Peyer's patch (tissue), 4 donors: ENCODE data around the gene CLNK. TPM values are rescaled to one million over a fixed set of nuclear protein-coding genes. Genes with fewer than 3 reads are reported as not detected.
"Not testable (repeated sequence)": the region's sequence is repeated elsewhere in the genome, so short reads cannot be mapped to it uniquely, and the experiment has no call there.

ENCODE experiments used
- DNase-seq, 3 donors: peaks; one replicate each; pipeline ENCODE4 v3.0.0-alpha.2; 2017 to 2019
- H3K27ac ChIP-seq, 4 donors: fragments of 200-600 bp; sonication (generic); one replicate each; pipeline ENCODE4 v1.5.1; 2016 to 2019
- H3K27me3 ChIP-seq, 2 donors: fragments of 200-600 bp; sonication (generic); one replicate each; pipeline ENCODE4 v1.5.1; 2019
- H3K36me3 ChIP-seq, 3 donors: fragments of 200-600 bp; sonication (generic); one replicate each; pipeline ENCODE4 v1.5.1; 2016 to 2019
- H3K4me1 ChIP-seq, 4 donors: fragments of 200-600 bp; sonication (generic); one replicate each; pipeline ENCODE4 v1.5.1; 2016 to 2019
- H3K4me3 ChIP-seq, 4 donors: fragments of 200-600 bp; sonication (generic); 1 replicate in 3 of 4; 2 replicates in 1 of 4; pipeline ENCODE4 v1.5.1; 2016 to 2019; ENCODE audit warnings: mild to moderate bottlenecking in 1 of 4
- H3K9me3 ChIP-seq, 4 donors: fragments of 200-600 bp; sonication (generic); one replicate each; pipeline ENCODE4 v1.5.1; 2016 to 2019; ENCODE audit warnings: mild to moderate bottlenecking in 1 of 4
- POLR2A ChIP-seq, 2 donors: fragments of 450-650 bp; IDR thresholded peaks; one replicate each; pipeline ENCODE4 v1.5.1; 2017; ENCODE audit warnings: antibody characterized with exemption in 2 of 2, mild to moderate bottlenecking in 2 of 2, moderate library complexity in 2 of 2
- total RNA-seq, 4 donors: library from RNA; depleted of rRNA; stranded (reverse); fragments of >200 nt; gene quantifications; one replicate each; pipeline ENCODE4 v1.1.0, GENCODE V29; 2016
- TF ChIP-seq, protein P1 (sequence below), 6 experiments: fragments of 450-650 bp in 4 of 6; fragments of 200-600 bp in 2 of 6; sonication (generic) in 1 of 6; IDR thresholded peaks; one replicate each; pipeline ENCODE4 v1.5.1; 2017 to 2019; ENCODE audit warnings: antibody characterized with exemption in 6 of 6, mild to moderate bottlenecking in 3 of 6, moderate library complexity in 1 of 6

CLNK gene
- total RNA-seq, 4 donors from 2014 or later, result 0.13 to 4.1 TPM; not detected in 2

DNA sequence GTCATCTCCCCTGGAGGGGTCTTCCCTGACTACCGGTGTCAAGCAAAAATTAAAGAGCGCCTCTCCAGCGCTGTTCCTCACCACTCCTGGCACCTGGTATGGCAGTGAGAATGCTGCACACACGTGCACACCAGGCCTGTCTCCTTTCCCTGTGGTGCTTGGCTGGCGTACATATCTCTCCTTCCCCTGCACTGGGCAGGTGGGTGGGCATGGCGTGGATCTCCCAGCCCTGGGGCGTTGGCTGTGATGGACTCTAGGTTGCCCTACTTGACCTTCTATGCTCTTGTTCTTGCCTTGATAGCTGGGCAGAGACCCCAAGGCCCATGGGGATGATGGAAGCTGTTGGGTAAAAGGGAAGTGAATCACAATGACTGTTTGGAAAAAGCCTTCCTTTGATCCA lies 109.2 kb downstream of the CLNK start:
- no peaks in the 10 kb centered on the region for H3K36me3 ChIP-seq
- H3K27me3 ChIP-seq, result no peaks in the 10 kb centered on the region
- no peak overlapping the region for H3K27ac ChIP-seq
- TF ChIP-seq, protein P1, sequence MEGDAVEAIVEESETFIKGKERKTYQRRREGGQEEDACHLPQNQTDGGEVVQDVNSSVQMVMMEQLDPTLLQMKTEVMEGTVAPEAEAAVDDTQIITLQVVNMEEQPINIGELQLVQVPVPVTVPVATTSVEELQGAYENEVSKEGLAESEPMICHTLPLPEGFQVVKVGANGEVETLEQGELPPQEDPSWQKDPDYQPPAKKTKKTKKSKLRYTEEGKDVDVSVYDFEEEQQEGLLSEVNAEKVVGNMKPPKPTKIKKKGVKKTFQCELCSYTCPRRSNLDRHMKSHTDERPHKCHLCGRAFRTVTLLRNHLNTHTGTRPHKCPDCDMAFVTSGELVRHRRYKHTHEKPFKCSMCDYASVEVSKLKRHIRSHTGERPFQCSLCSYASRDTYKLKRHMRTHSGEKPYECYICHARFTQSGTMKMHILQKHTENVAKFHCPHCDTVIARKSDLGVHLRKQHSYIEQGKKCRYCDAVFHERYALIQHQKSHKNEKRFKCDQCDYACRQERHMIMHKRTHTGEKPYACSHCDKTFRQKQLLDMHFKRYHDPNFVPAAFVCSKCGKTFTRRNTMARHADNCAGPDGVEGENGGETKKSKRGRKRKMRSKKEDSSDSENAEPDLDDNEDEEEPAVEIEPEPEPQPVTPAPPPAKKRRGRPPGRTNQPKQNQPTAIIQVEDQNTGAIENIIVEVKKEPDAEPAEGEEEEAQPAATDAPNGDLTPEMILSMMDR (IDR thresholded peaks at IDR 0.05), result no peak
- no peak for TF ChIP-seq POLR2A (IDR thresholded peaks at IDR 0.05)
- no peaks in the 10 kb centered on the region for H3K9me3 ChIP-seq
- no peaks in the 10 kb centered on the region for H3K4me1 ChIP-seq
- no peak for DNase-seq
- no peak overlapping the region for H3K4me3 ChIP-seq

DNA sequence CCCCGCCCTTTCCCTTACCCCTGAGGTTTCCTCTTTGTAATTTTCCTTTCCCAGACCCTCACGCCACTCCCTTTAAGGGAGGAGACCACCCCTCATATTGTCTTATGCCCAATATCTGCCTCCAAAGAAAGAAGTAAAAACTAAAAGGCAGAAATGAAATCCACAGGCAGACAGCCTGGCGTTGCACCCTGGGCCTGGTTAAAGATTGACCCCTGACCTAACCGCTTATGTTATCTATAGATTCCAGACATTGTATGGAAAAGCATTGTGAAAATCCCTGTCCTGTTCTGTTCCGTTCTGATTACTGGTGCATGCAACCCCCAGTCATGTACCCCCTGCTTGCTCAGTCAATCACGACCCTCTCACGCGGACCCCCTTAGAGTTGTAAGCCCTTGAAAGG lies 110.0 kb downstream of the CLNK start:
- H3K9me3 ChIP-seq, result not testable (repeated sequence)

DNA sequence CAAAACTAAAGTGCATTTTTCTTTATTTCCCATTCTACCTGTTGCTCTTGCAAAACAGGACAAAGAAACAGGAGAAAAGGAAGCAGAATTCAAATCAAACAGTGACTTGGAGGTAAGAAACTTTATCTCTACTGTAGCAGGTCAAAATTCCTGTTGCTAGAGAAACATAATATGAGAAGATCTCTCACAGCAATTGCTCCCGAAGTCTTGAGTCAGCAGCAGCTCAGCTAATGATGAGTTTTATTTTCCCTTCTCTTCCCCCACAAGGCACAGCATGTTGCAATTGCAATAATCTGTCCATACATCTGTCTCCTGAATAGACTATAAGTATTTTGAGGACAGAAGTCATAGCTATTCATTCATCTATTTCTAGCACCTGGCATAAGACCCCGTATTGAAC lies 112.7 kb downstream of the CLNK start:
- no peak overlapping the region for H3K4me3 ChIP-seq
- no peaks in the 10 kb centered on the region for H3K36me3 ChIP-seq
- H3K4me1 ChIP-seq, result no peaks in the 10 kb centered on the region
- no peak overlapping the region for H3K27ac ChIP-seq
- DNase-seq, result no peak
- no peaks in the 10 kb centered on the region for H3K27me3 ChIP-seq
- H3K9me3 ChIP-seq, result no peaks in the 10 kb centered on the region
- TF ChIP-seq, protein P1 (IDR thresholded peaks at IDR 0.05), result no peak
- TF ChIP-seq POLR2A (IDR thresholded peaks at IDR 0.05), result no peak

More for the DNA sequence above, 110.0 kb downstream of the CLNK start:
- H3K27ac ChIP-seq, H3K27me3 ChIP-seq, DNase-seq, H3K36me3 ChIP-seq, H3K4me1 ChIP-seq, H3K4me3 ChIP-seq: not testable (repeated sequence)

DNA sequence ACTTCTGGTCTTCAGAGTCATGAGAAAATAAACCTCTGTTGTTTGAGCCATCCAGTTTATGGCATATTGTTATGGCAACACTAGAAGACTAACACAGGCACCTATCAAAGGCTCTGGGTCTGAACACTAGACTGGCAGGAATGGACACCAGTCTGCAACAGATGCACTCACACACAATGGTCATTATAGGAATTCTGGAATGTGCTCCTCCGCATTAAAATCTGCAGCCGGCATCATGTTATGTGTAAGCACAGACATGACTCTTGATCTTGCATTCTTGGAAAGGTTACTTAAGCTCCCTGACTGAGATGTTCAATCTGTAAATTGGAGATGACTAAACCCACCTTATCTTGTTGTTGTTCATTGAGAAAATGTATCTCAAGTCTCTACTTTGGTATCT lies 115.1 kb downstream of the CLNK start:
- no peaks in the 10 kb centered on the region for H3K4me1 ChIP-seq
- H3K9me3 ChIP-seq, result no peaks in the 10 kb centered on the region
- no peak overlapping the region for H3K27ac ChIP-seq
- TF ChIP-seq, protein P1 (IDR thresholded peaks at IDR 0.05), result no peak
- TF ChIP-seq POLR2A (IDR thresholded peaks at IDR 0.05), result no peak
- H3K27me3 ChIP-seq, result no peaks in the 10 kb centered on the region
- no peak overlapping the region for H3K4me3 ChIP-seq
- H3K36me3 ChIP-seq, result no peaks in the 10 kb centered on the region
- no peak for DNase-seq

DNA sequence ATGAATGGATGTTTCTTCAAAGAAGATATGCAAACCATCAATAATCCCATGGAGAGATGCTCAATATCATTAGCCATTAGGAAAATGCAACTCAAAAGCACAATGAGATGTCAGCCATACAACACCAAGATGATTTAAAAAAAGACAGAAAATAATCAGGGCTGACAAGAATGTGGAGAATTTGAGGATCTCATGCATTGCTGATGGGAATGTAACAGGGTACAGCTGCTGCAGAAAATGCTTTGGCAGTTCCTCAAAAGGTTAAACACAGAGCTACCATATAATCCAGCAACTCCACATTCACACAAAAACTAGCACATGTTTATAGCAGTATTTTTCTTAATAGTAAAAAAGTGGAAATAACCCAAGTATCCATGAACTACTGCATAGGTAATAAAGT lies 116.8 kb downstream of the CLNK start:
- H3K9me3 ChIP-seq, result no peaks in the 10 kb centered on the region
- H3K4me1 ChIP-seq, result no peaks in the 10 kb centered on the region
- TF ChIP-seq POLR2A (IDR thresholded peaks at IDR 0.05), result no peak
- TF ChIP-seq, protein P1 (IDR thresholded peaks at IDR 0.05), result no peak
- H3K27ac ChIP-seq, result no peak overlapping the region
- DNase-seq, result no peak
- no peak overlapping the region for H3K4me3 ChIP-seq
- H3K27me3 ChIP-seq, result no peaks in the 10 kb centered on the region
- H3K36me3 ChIP-seq, result no peaks in the 10 kb centered on the region

DNA sequence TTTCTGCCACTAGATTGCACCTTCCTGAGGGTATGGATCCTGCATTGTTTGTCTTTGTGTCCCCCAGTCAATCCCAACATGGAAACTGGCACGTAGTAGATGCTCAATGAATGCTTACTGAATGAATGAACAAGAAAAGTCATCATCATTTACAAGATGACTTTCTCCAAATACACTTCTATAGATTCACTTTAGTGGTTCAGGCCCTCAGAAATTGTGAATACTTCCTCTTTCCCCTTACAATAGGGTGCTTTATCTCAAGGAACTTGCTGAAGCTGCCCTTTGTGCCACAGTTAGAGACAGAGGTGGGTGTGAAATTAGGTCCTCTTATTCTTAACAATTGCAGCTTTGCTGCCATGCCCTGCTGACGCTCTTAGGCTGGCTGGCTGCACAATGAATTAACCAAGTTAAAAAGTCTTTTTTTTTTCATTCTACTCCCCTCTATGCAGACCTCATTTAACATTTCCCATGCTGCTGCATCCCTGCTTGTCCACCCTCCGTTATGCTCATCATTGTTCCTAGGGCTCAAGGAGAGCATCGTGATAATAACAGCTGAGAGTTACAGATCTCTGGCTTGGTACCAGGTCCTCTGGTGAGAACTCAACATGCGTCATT lies 119.3 kb downstream of the CLNK start:
- Histone ChIP-seq H3K4me1 (no peaks in the 10 kb centered on the region), H3K27me3 (no peaks in the 10 kb centered on the region), H3K4me3 (no peak overlapping the region), H3K9me3 (no peaks in the 10 kb centered on the region), H3K36me3 (no peaks in the 10 kb centered on the region), H3K27ac (no peak overlapping the region)
- no peak for DNase-seq
- TF ChIP-seq, protein P1 (IDR thresholded peaks at IDR 0.05), result no peak
- no peak for TF ChIP-seq POLR2A (IDR thresholded peaks at IDR 0.05)
